Stimulated activated CD4-positive, alpha-beta T cell treated with anti-CD3 and anti-CD28 coated beads, Interleukin-12 subunit alpha, Interleukin-12 subunit beta, amount 100 ng/mL, for 4 hours (primary cell): ENCODE data around the gene KSR1.
"Not testable (repeated sequence)": the region's sequence is repeated elsewhere in the genome, so short reads cannot be mapped to it uniquely, and the experiment has no call there.

Experiments used
- DNase-seq: peaks from one replicate; pipeline ENCODE4 v3.0.0-alpha.2; 2020

Gene KSR1

DNA sequence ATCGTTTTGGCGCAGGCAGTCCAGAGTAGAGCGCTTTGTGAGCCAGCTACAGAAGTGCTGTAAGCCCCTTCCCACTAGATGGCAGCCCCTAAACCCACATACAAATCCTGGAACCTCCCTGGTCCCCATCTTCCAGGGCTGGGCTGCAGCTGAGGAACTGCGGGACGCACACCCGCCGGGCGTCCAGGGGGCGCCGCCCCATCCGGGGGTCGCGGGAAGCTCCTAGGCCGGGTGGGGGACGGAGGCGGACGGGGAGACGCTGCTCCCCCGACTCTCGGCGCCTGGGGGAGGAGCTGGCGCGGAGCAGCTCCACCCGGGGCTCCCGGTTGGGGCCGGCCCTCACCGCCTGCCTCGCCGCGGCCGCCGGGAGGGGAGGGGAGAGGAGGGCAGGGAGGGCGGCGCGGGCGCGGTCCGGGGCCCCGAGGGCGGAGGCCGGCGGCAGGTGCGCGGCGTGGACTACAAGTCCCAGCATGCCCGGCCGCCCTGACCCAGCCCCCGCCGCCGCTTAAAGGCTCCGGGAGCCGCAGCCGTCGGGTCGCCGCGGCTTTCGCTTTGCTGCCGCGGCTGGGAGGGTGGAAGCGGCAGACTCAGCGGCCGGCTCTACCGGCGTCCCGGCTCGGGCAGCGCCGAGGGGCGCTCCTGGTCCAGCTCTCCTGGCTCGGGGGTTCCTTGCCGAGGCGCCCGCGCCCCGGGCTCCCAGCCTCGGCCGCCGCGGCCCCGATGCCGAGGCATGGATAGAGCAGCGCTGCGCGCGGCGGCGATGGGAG is at the start of gene KSR1:
KSR1 (plus strand) TSS at position 535 of the 767 bp plus-strand sequence; CDS start at position 731, 196 bp downstream.
- peak; percentile 83 for DNase-seq

DNA sequence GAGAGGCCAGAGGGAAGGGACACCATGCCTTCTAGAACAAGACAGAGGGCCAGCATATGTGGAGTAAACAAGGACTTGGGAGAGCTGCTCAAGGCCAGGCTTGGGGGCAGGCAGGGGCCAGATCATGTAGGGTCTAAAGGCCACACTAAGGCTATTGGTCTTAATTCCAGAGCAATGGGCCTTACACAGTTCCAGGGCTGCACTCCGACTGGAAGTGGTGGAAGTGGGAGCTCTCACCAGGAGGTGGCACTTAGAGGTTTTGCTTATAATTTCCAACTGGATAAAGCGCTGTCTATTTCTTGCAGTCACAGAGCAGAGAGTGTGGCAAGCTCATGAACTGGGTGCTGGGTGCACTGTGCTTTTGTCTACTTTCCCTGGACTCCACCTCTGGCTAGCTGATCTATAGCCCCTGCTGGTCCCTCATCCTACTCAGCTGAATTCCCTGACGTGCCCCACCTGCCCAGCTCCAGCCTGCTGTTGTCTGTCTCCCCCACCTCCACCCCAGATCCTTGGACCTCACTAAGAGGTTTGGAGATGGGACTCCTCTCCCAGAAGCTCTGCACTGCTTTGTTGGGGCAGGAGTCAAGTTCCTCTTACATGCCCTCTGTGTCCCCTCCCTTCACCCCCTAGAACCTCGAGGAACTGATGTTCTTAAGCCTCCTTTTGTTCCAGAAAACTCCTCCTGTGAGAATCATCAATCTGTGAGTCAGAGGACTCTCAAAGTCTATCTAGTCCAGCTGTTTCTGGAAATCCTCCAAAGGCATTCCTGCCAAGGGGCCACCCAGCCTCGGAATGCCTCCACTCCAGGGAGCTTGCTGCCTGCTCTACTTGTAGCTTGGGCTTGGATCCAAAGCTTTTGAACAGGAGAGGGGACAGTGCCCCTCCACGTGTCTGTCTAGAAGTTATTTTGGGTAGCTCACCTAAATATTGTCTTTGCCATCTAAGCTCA is 48.1 kb upstream of the KSR1 start:
- no peak for DNase-seq

DNA sequence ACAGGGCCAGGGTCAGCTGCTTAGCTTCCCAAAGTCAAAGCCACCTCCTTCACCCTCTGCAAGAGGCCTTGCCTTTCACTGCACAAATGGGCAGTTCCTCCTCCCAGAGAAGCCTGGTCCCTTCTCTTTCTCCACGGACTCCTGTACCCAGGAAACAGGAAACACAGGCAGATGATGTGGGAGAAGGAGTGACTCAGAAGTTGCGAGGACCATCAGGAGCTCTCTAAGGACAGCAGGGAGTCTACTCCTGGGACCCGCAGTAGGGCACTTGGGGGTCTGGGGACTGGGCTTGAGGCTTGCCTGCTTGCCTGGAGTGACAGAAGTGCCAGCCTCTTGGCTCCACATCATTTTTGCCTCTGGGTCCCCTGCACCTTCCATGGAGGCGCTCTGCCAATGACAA is 47.4 kb upstream of the KSR1 start:
- no peak for DNase-seq

DNA sequence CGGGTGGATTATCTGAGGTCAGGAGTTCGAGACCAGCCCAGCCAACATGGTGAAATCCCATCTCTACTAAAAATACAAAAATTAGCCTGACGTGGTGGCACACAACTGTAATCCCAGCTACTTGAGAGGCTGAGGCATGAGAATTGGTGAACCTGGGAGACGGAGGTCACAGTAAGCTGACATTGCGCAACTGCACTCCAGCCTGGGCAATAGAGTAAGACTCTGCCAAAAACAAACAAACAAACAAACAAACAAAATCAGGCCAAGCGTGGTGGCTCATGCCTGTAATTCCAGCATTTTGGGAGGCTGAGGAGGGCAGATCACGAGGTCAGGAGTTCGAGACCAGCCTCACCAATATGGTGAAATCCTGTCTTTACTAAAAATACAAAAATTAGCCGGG is 44.1 kb upstream of the KSR1 start:
- DNase-seq, result not testable (repeated sequence)

DNA sequence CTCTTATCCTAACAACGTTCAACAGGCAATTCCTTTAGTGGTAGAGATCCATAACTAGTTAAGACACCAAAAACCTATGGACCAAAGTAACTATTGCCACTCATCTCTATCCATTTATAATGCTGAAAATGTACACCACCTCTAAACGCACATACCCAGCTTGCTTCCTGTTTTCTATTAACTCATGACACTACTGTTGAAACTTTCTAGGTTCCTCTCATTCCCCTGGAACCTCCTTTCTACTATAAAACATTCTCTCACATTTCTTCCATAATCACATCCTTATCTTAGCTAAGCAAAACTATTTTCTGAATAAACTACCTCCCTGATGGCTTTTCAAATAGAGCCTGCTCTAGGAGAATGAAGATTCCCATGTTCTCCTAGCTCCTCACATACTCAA is 42.9 kb upstream of the KSR1 start:
- no peak for DNase-seq

DNA sequence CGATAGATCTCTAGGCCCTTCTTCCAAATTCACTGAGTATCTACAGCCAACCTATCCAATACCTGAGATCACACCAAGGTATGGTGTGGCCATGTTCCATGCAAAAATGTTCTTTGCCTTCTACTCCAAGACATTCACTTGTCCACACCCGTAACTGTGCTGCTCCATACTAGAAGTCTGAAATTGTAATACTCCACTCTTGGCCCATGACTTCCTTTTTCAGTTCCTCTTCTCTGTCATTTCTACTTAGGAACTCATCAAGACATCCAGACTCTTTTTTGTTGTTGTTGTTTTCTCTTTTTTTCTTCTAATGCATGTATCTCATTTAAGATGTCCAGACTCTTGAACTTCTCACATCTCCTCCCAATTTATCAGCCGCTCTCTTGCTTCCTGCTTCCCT is 42.5 kb upstream of the KSR1 start:
- no peak for DNase-seq

DNA sequence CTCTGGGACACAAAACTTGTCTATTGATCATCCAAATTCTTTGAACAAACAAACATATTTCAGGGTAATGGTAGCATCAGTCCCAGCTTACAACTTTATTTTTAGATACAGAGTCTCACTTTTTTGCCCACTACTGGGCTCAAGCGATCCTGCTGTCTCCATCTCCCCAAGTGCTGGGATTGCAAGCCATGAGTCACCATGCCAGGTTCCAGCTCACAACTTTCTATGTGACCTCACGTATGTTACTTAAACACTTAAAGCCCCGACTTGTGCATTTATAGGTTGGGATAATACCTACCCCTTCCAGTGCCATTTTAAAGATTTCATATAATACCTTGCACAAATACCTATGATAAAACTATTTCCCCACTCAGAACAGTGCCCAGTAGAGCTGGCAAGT is 42.0 kb upstream of the KSR1 start:
- DNase-seq, result no peak

DNA sequence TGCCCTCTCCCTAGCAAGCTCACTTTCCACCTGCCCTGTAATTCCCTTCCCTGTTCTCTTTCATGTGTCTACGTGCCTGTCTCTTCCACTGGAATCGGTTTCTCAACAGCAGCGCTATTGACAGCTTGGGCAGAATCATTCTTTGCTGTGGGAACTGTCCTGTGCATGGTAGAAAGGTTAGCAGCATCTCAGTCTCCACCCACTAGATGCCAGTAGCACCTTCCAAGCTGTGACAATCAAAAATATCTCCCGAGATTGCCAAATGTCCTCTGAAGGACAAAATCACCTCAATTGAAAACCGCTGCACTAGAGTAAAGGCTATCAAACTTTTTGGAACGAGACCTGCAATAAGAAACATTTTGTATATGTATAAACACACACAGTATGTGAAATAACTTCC is 41.6 kb upstream of the KSR1 start:
- no peak for DNase-seq

DNA sequence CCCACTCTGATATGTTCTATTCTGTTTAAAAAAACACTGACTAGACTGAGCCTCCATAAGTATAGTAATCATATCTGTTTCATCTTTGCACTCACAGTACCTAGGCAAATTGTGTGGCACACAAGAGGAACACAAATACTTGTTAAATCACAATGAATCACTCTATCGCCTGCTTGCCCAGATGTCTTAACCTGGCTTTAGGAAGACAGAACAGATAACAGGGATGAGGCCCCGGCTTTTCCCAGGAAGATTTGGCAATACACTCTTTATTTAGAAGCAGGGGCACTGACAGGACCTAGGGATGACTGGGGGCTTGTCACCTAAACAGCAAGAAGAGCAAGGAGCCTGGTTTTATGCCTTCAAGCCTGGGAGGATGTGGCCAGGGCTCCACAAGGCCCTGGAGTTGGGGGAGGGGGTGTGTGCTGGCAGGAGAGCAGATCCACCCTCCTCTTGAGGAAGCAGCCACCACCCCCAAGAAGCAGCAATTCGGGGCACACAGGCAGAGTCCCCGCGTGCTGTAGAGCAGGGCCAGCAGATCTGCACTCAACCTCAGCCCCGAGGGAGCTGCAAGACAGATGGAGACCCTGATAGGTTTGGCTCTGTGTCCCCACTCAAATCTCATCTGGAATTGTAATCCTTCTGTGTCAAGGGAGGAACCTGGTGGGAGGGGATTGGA is 41.0 kb upstream of the KSR1 start:
- DNase-seq, result no peak

DNA sequence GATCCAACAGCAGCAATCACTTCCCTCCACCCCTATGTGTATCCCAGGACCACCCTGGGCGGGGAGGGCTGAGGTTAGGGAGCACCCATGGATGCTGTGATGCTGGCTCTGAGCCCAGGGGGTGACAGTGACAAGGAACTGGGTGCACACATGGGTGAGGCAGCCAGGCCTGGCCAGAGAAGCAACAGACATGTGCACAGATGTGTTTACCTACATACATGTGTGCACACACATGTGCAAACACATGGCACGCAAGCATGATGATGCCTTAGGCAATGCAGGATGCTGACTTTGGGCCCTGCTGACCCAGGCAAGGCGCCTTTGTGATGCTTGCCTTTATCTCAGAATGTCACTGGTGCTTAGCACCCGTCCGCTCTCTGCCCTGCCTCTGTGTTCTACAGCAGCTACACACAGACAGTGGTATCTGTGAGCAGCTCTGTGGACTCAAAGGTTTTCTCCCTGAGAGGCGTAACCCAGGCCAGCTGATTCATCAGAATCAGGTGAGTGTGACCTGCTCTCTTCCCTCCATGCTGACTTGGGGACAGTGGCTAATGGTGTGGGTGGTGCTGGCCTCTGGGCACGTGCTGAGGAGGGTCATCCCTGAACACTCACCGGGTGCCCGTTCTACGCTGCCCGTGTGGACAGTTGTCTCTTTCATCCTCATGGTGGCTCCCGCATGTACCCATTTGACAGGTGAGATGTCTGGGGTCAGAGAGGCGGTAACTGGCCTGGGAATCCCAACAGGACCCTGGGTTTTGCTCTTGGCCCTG is 38.5 kb upstream of the KSR1 start:
- DNase-seq, result no peak

DNA sequence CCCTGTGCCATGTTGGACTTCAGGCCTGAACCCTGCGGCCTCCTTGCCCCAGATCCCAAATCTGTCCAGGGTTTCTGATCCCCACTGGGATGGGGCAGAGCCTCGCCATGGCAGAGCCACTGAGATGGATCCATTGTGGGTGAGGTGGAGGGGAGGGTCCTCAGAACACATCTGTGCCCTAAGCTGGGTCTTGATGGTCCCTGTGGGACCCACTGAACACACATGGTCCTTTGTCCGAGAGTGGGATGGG is 38.0 kb upstream of the KSR1 start:
- DNase-seq, result no peak

DNA sequence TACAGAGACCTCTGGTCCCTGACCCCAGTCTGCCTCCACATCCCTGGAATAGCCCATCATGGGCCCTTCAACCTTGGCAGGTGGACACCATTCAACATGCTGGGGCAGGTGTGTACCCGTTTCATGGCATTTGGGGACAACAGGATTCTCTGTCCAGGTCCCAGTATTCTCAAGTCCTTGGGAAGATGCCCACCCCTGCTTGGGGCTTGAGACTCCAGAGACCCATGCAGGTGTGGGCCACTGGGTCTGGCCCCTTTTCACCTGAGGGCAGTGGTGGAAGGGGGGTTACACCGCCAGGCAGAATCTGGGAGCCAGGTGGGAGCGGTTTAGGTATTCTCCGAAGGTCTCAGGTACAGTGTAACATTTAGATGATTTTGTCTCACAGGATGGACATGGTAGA is 37.1 kb upstream of the KSR1 start:
- DNase-seq, result no peak

DNA sequence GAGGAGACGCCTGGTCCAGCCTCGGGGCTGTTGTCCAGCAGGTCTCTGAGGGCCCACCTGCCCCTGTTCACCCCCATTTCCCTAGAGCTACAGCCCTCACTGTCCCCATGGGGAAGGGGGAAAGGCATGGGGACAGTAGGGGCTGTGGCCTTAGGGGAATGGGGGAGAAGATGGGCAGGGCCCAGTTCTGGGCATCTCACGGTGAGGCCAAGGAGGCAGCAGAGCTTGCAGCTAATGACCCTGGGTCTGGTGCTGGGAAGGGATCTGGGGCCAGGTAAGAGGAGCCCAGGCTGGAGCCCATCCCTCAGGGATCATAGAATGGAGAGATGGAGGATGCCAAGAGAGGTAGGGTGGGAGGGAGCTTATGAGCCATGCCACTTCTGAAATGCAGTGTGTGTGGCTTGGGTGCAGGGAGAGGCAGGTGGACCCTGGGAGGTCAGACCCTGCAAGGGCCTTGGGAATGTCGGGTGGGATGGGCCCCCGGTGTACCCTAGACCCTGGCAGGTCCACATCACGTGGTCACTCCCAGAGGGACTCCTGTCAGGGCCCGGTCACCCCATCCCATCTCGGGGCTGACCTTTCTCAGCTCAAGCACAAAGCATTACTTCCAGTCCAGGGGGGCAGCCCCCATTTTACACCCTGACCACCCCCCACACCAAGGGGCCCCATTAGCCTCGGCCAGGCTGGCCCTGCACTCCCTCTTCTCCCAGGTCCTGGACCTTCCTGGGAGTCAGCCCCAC is 35.9 kb upstream of the KSR1 start:
- no peak for DNase-seq

DNA sequence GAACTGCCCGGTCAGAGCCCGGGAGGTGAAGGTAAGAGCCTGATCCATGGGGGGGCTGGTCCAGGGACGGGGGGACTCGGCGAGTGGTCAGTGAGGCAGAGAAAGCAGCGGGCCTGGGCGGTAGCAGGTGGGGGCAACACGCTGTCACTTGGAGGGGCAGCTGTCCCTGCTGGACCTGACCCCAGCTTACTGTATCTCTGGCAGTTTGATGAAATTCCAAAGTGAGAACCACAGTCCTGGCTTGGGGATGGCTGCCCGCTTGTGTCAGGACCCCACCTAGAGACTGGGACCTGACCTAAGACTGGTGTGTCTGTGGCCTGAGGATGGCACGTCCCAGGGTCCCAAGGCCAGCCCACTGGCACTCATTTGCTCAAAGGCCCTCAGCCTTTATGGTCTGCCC is 35.1 kb upstream of the KSR1 start:
- no peak for DNase-seq

DNA sequence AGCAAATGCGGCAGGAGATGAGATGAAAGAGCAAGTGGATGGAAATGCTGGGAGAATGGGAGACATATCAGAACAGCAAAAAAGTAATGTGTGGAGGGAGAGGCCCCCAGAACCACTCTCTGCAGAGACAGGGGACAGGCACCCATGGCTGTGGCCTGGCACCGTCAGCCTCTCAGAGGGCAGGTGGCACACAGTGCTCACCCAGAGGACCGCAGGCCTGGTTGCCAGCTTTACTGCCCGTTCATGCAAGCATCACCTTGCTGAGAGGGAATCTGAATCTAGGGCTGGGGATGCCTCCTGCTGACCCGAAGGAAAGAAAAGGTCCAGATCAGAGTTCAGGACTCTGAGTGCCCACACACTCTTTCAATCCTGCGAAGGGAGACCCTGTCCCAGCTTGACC is 34.6 kb upstream of the KSR1 start:
- not testable (repeated sequence) for DNase-seq

DNA sequence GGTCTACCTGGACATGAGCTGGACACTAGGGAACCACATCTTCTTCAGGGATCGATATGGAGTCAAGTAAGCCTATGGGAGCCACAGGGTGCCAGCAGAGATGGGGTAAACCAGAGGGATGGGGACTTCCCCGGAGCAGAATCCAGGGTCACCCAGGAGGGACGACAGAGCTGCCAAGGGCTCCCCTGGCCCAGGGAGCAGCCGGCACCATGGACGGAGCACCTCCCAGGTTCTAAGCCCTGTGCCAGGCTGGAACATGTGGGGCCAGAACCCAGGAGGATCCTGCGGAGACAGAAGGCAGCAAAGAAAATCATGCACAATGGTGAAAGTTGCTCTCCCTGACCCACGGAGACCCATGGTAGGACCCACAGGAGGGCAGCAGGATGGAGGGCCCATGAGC is 33.6 kb upstream of the KSR1 start:
- no peak for DNase-seq

DNA sequence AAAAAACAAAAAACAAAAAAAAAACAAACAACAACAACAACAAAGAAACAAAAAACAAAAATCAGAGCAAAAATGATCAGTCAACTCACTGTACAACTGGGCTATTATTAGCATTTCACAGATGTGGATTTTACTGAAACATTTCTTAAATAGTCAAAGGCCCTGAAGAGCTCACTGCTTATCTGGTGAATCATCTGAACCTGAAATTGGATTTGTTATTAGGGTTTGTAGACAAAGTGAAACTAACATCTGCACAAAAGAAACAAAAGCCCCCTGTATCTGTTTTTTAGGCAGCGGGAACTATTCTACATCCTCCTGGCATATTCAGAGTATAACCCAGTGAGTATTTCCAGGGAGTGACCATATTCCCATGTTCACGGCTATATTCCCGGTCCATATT is 32.6 kb upstream of the KSR1 start:
- DNase-seq, result no peak

DNA sequence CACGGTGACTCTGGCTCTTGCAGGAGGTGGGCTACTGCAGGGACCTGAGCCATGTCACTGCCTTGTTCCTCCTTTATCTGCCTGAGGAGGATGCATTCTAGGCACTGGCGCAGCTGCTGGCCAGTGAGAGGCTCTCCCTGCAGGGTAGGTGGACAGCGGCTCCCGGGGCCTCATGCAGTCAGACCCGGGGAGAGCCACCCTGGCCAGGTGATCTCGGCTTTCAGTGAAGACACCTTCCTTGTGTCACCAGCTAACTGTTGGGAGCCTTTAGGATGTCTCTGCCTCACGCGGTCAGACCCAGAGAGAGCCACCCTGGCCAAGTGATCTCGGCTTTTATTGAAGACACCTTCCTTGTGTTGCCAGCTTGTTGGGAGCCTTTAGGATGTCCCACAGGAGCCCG is 31.7 kb upstream of the KSR1 start:
- no peak for DNase-seq

DNA sequence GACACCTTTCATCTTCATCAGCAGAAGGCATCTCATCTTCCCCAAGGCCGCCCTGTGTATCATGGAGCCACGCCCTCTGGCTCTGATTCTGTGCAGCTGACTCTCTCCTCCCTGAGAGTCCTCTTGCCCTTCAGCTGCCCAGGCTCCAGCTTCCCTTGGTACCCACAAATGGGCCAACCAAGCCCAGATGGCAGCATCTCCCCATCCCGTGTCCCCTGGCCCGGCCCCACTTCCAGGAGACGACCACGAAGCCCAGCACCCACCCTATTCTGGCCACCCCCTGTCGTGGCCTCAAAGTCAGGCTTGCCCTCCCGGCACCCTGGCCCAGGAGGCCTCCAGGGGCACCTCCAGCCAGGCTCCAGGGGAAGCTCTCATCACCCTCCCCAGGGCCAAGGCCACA is 31.3 kb upstream of the KSR1 start:
- DNase-seq, result no peak

DNA sequence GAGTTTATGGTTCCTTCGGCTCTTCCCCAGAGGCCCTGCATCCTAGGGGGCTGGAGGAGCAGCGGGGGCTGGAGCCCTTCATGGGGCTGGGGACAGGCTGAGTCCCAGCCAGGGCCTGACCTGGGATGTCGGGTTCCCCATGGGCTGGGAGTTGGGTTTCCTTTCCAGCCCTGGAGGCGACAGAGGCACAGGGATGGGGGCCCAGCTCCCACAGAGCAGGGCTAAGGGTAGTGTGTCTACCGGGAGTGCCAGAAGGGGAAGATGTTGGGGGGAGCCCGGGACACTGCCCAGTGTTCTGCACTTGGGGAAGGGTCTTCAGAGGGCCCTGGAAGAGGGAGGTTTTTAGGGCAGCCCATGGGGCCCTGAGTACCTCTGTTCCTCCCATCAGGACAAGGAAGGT is 30.7 kb upstream of the KSR1 start:
- DNase-seq, result not testable (repeated sequence)

DNA sequence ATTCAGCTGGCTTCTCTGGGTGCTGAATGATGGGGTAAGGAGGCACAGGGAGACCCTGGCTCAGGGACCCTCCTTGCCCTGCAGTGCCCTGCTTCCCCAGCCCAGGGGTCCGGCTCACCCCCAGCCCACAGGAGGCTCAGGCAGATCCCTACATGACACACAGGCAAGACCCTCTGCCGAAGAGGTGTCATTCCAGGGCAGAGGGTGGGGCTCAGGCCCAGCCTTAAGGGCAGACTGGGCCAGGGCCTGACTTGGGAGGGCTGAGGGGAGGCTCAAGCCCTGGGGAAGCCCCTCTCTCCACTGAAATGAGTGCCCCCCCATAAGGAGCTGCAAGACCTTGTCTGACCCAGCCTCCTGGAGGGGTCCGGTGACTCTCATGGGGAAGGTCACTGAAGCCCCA is 30.3 kb upstream of the KSR1 start:
- no peak for DNase-seq

DNA sequence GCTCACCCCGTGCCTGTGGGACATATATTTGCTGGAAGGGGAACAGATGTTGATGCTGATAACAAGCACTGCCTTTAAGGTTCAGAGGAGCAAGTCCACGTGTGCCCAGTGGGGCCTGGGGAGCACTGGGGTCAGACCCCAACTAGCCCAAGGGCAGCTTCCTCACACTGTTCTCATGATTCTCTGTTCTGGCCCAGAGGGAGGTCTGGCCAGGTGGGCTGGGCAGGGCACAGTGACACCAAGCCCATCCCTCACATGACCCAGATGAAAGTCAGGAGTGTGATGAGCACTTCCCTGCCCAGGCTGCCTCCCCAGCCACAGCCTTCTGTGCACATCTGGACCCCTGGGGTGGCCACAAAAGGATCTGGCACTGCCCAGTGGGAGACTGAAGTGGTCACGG is 29.8 kb upstream of the KSR1 start:
- not testable (repeated sequence) for DNase-seq
